Measurements from ENCODE around the gene TMA16. TPM values are rescaled to one million over a fixed set of nuclear protein-coding genes. Genes with fewer than 3 reads are reported as not detected.
"Not testable (repeated sequence)": the region's sequence is repeated elsewhere in the genome, so short reads cannot be mapped to it uniquely, and the experiment has no call there.

Gene TMA16
- total and polyA plus RNA-seq, 5 donors, result 8.4 to 12.8 (median 12.2) TPM

- DNase-seq, result no peak
- no peak overlapping the region for H3K27ac ChIP-seq (ENCODE audit: low read length)
- no peak for ATAC-seq
- H3K4me3 ChIP-seq (ENCODE audit: low read length), result no peak overlapping the region
- intact Hi-C loops (cut with DNase I), result no loop called here
- H3K27me3 ChIP-seq (ENCODE audit: control insufficient read depth, insufficient read depth), result no peaks in the 10 kb centered on the region
- no peaks in the 10 kb centered on the region for H3K9me3 ChIP-seq (ENCODE audit: control insufficient read depth, low read length)
- 92% methylated on average over 8 of the region's 8 CpGs for WGBS
- H3K4me1 ChIP-seq (ENCODE audit: control insufficient read depth, insufficient read depth, low read length), result no peaks in the 10 kb centered on the region
Observed at GRCh38 chr4:163515198-163515597, 20.7 kb downstream of the TMA16 start.

- intact Hi-C loops (cut with DNase I), result no loop called here
- H3K27ac ChIP-seq (ENCODE audit: low read length), result no peak overlapping the region
- H3K4me3 ChIP-seq (ENCODE audit: low read length), result no peak overlapping the region
- 64% methylated on average over 3 of the region's 3 CpGs for WGBS
- DNase-seq (no peak), ATAC-seq (no peak)
- H3K4me1 ChIP-seq (ENCODE audit: control insufficient read depth, insufficient read depth, low read length), result no peaks in the 10 kb centered on the region
- H3K27me3 ChIP-seq (ENCODE audit: control insufficient read depth, insufficient read depth), result no peaks in the 10 kb centered on the region
- no peaks in the 10 kb centered on the region for H3K9me3 ChIP-seq (ENCODE audit: control insufficient read depth, low read length)
Observed at GRCh38 chr4:163523791-163524365, 29.4 kb downstream of the TMA16 start.

- H3K4me1 ChIP-seq (ENCODE audit: control insufficient read depth, insufficient read depth, low read length), result no peaks in the 10 kb centered on the region
- intact Hi-C loops (cut with DNase I), result no loop called here
- H3K9me3 ChIP-seq (ENCODE audit: control insufficient read depth, low read length), result no peaks in the 10 kb centered on the region
- no peak overlapping the region for H3K27ac ChIP-seq (ENCODE audit: low read length)
- no peaks in the 10 kb centered on the region for H3K27me3 ChIP-seq (ENCODE audit: control insufficient read depth, insufficient read depth)
- no peak for DNase-seq
- no peak overlapping the region for H3K4me3 ChIP-seq (ENCODE audit: low read length)
- ATAC-seq, result no peak
- 93% methylated on average over 3 of the region's 3 CpGs for WGBS
Observed at GRCh38 chr4:163525982-163526381, 31.5 kb downstream of the TMA16 start.

GRCh38 chr4:163527172-163527571, 32.7 kb downstream of the TMA16 start:
- 89% methylated on average over 2 of the region's 2 CpGs for WGBS
- DNase-seq, result no peak

GRCh38 chr4:163528653-163529052, 34.2 kb downstream of the TMA16 start:
- no peak for DNase-seq
- H3K9me3 ChIP-seq (ENCODE audit: control insufficient read depth, low read length), result no peaks in the 10 kb centered on the region
- no peak overlapping the region for H3K27ac ChIP-seq (ENCODE audit: low read length)
- no peaks in the 10 kb centered on the region for H3K27me3 ChIP-seq (ENCODE audit: control insufficient read depth, insufficient read depth)
- intact Hi-C loops (cut with DNase I), result no loop called here
- no peaks in the 10 kb centered on the region for H3K4me1 ChIP-seq (ENCODE audit: control insufficient read depth, insufficient read depth, low read length)
- WGBS, result 97% methylated on average over 4 of the region's 4 CpGs
- no peak for ATAC-seq
- H3K4me3 ChIP-seq (ENCODE audit: low read length), result no peak overlapping the region

More at GRCh38 chr4:163527172-163527571, 32.7 kb downstream of the TMA16 start:
- Histone ChIP-seq H3K27me3 (ENCODE audit: control insufficient read depth, insufficient read depth) (no peaks in the 10 kb centered on the region), H3K9me3 (ENCODE audit: control insufficient read depth, low read length) (no peaks in the 10 kb centered on the region), H3K4me1 (ENCODE audit: control insufficient read depth, insufficient read depth, low read length) (no peaks in the 10 kb centered on the region), H3K27ac (ENCODE audit: low read length) (no peak overlapping the region), H3K4me3 (ENCODE audit: low read length) (no peak overlapping the region)
- intact Hi-C loops (cut with DNase I), result no loop called here
- no peak for ATAC-seq

- no peaks in the 10 kb centered on the region for H3K9me3 ChIP-seq (ENCODE audit: control insufficient read depth, low read length)
- intact Hi-C loops (cut with DNase I), result no loop called here
- no peak overlapping the region for H3K27ac ChIP-seq (ENCODE audit: low read length)
- no peak overlapping the region for H3K4me3 ChIP-seq (ENCODE audit: low read length)
- DNase-seq (no peak), ATAC-seq (no peak)
- H3K4me1 ChIP-seq (ENCODE audit: control insufficient read depth, insufficient read depth, low read length), result no peaks in the 10 kb centered on the region
- 88% methylated on average over 4 of the region's 4 CpGs for WGBS
- no peaks in the 10 kb centered on the region for H3K27me3 ChIP-seq (ENCODE audit: control insufficient read depth, insufficient read depth)
Observed at GRCh38 chr4:163534056-163534455, 39.6 kb downstream of the TMA16 start.

- ATAC-seq, result no peak
- Histone ChIP-seq H3K27ac (ENCODE audit: low read length) (no peak overlapping the region), H3K27me3 (ENCODE audit: control insufficient read depth, insufficient read depth) (no peaks in the 10 kb centered on the region), H3K4me1 (ENCODE audit: control insufficient read depth, insufficient read depth, low read length) (no peaks in the 10 kb centered on the region), H3K9me3 (ENCODE audit: control insufficient read depth, low read length) (no peaks in the 10 kb centered on the region), H3K4me3 (ENCODE audit: low read length) (no peak overlapping the region)
- intact Hi-C loops (cut with DNase I), result no loop called here
- no peak for DNase-seq
- WGBS, result 92% methylated on average over 1 of the region's 1 CpG
Observed at GRCh38 chr4:163535657-163536056, 41.2 kb downstream of the TMA16 start.

- no peak for ATAC-seq
- intact Hi-C loops (cut with DNase I), result no loop called here
- whole genome bisulfite sequencing, result 56% methylated on average over 2 of the region's 2 CpGs
Observed at GRCh38 chr4:163536091-163536490, 41.6 kb downstream of the TMA16 start.

GRCh38 chr4:163537114-163537513, 42.6 kb downstream of the TMA16 start:
- 95% methylated on average over 3 of the region's 3 CpGs for WGBS
- Histone ChIP-seq H3K27me3 (ENCODE audit: control insufficient read depth, insufficient read depth) (no peaks in the 10 kb centered on the region), H3K4me3 (ENCODE audit: low read length) (no peak overlapping the region), H3K27ac (ENCODE audit: low read length) (no peak overlapping the region), H3K9me3 (ENCODE audit: control insufficient read depth, low read length) (no peaks in the 10 kb centered on the region), H3K4me1 (ENCODE audit: control insufficient read depth, insufficient read depth, low read length) (no peaks in the 10 kb centered on the region)
- intact Hi-C loops (cut with DNase I), result no loop called here
- no peak for DNase-seq
- no peak for ATAC-seq

More at GRCh38 chr4:163536091-163536490, 41.6 kb downstream of the TMA16 start:
- no peaks in the 10 kb centered on the region for H3K9me3 ChIP-seq (ENCODE audit: control insufficient read depth, low read length)
- H3K4me1 ChIP-seq (ENCODE audit: control insufficient read depth, insufficient read depth, low read length), result no peaks in the 10 kb centered on the region
- H3K4me3 ChIP-seq (ENCODE audit: low read length), result no peak overlapping the region
- no peak overlapping the region for H3K27ac ChIP-seq (ENCODE audit: low read length)
- H3K27me3 ChIP-seq (ENCODE audit: control insufficient read depth, insufficient read depth), result no peaks in the 10 kb centered on the region
- DNase-seq, result no peak

GRCh38 chr4:163538820-163539219, 44.3 kb downstream of the TMA16 start:
- H3K4me3 ChIP-seq (ENCODE audit: low read length); H3K27ac ChIP-seq (ENCODE audit: low read length); intact Hi-C loops (cut with DNase I); DNase-seq; H3K27me3 ChIP-seq (ENCODE audit: control insufficient read depth, insufficient read depth); ATAC-seq; H3K9me3 ChIP-seq (ENCODE audit: control insufficient read depth, low read length); H3K4me1 ChIP-seq (ENCODE audit: control insufficient read depth, insufficient read depth, low read length): not testable (repeated sequence)
- 83% methylated on average over 4 of the region's 4 CpGs for whole genome bisulfite sequencing

GRCh38 chr4:163540448-163540847, 46.0 kb downstream of the TMA16 start:
- H3K27me3 ChIP-seq (ENCODE audit: control insufficient read depth, insufficient read depth), result no peaks in the 10 kb centered on the region
- ATAC-seq, result no peak
- no peak overlapping the region for H3K4me3 ChIP-seq (ENCODE audit: low read length)
- H3K9me3 ChIP-seq (ENCODE audit: control insufficient read depth, low read length), result no peaks in the 10 kb centered on the region
- intact Hi-C loops (cut with DNase I), result loop anchor here (5.0 to 10.0 kb wide), 4 partner anchors 46 to 1046 kb away; partner anchors contain the start of gene TMA16 (in 1 of the 4)
- H3K27ac ChIP-seq (ENCODE audit: low read length), result no peak overlapping the region
- WGBS, result 95% methylated on average over 5 of the region's 5 CpGs
- no peaks in the 10 kb centered on the region for H3K4me1 ChIP-seq (ENCODE audit: control insufficient read depth, insufficient read depth, low read length)
- DNase-seq, result no peak

GRCh38 chr4:163540977-163541376, 46.5 kb downstream of the TMA16 start:
- intact Hi-C loops (cut with DNase I), result loop anchor here (5.0 to 10.0 kb wide), 4 partner anchors 46 to 1046 kb away; partner anchors contain the start of gene TMA16 (in 1 of the 4)
- Histone ChIP-seq H3K9me3 (ENCODE audit: control insufficient read depth, low read length) (no peaks in the 10 kb centered on the region), H3K4me1 (ENCODE audit: control insufficient read depth, insufficient read depth, low read length) (no peaks in the 10 kb centered on the region), H3K4me3 (ENCODE audit: low read length) (no peak overlapping the region), H3K27me3 (ENCODE audit: control insufficient read depth, insufficient read depth) (no peaks in the 10 kb centered on the region), H3K27ac (ENCODE audit: low read length) (no peak overlapping the region)
- ATAC-seq (no peak), DNase-seq (no peak)
- 56% methylated on average over 3 of the region's 3 CpGs for WGBS

All from right cardiac atrium (tissue), 5 donors.